Measurements from ENCODE around the gene CRYBA4.

CRYBA4 gene

DNA sequence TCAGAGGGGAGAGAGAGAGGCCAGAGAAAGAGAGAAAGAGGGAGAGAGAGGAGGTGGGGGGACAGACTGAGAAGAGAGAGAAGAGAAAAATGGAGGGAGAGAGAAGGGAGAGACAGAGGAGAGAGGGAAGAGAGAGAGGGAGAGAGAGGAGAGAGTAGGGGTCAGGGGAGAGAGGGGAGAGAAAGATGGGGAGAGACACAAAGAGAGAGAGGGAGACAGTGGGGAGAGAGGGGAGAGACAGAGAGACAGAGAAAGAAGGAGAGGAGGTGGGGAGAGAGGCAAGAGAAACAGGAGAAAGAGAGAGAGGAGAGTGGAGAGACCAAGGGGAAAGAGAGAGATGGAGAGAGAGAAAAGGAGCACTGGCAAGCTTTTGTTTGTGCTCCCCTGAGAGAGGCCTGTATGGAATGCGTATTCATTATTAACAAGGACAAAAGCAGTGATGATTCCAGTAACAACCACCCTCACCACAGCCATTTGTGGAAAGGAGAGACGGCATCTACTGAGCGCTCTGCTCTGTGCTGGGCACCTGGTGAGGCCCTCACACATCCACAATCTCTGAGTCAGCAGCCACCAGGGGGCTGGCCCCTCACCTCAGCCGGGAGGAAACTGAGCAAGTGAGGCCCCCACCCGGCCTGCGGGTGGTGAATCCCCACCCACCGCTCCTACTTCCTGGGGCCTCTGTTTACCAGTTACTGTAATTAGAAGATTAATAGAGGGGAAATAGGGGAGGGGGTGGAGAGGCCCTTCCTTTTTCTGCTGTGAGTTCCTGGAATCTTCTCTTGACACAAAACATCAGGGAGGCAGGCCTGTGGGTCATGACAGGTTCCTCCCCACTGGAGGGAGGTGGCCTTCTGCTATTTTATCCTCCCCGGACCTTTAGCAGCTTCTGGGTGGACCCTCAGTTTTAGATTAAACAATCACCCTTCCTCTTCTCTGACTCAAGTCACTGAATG lies 21.0 kb downstream of the CRYBA4 start:
- TF ChIP-seq, protein P1, sequence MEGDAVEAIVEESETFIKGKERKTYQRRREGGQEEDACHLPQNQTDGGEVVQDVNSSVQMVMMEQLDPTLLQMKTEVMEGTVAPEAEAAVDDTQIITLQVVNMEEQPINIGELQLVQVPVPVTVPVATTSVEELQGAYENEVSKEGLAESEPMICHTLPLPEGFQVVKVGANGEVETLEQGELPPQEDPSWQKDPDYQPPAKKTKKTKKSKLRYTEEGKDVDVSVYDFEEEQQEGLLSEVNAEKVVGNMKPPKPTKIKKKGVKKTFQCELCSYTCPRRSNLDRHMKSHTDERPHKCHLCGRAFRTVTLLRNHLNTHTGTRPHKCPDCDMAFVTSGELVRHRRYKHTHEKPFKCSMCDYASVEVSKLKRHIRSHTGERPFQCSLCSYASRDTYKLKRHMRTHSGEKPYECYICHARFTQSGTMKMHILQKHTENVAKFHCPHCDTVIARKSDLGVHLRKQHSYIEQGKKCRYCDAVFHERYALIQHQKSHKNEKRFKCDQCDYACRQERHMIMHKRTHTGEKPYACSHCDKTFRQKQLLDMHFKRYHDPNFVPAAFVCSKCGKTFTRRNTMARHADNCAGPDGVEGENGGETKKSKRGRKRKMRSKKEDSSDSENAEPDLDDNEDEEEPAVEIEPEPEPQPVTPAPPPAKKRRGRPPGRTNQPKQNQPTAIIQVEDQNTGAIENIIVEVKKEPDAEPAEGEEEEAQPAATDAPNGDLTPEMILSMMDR (conservative IDR thresholded peaks at IDR 0.05), result no peak
- no peak overlapping the region for H3K27ac ChIP-seq

DNA sequence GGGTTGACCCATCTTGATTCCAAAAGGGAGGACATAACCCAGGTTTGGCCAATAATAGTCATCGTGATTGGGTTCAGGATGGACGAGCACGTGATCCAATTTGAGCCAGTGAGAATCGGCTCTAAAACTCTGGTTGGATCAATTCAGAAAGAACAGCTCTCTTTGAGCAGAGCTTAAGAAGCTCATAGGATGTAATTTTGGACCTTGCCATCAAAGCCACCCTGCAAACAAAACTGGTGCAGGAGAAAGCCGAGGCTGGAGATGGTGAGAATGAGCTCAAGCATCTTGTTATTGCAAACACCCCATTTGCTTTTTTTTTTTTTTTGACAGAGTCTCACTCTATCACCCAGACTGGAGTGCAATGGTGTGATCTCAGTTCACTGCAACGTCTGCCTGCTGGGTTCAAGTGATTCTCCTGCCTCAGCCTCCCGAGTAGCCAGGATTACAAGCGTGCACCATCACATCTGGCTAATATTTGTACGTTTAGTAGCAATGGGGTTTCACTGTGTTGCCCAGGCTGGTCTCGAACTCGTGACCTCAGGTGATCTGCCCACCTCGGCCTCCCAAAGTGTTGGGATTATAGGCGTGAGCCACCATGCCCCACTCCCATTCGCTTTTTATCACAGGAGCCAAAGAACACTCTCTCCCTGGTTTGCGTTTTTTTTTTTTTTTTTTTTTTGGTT lies 21.8 kb downstream of the CRYBA4 start:
- H3K27ac ChIP-seq, result no peak overlapping the region
- TF ChIP-seq, protein P1 (conservative IDR thresholded peaks at IDR 0.05), result no peak

DNA sequence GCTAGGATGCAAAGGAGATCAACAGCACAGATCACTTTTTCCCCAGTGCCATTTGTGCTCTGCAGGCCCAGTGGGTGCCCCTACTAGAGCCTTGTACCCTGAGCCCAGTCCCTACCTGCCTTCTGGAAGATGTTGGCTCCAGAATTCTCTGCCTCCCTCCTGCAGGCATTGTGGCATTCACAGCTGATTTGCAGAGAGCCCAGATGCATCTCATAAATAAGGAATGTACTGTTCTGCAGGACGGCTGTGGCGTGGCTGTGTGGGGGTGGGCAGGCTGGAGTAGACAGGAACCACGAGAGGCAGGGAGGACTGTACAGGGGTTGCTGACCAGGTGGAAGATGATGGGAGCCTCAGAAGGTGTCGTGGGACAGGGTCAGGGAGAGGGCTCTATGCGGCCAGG lies 24.4 kb downstream of the CRYBA4 start:
- TF ChIP-seq, protein P1 (conservative IDR thresholded peaks at IDR 0.05), result no peak
- H3K27ac ChIP-seq, result no peak overlapping the region

DNA sequence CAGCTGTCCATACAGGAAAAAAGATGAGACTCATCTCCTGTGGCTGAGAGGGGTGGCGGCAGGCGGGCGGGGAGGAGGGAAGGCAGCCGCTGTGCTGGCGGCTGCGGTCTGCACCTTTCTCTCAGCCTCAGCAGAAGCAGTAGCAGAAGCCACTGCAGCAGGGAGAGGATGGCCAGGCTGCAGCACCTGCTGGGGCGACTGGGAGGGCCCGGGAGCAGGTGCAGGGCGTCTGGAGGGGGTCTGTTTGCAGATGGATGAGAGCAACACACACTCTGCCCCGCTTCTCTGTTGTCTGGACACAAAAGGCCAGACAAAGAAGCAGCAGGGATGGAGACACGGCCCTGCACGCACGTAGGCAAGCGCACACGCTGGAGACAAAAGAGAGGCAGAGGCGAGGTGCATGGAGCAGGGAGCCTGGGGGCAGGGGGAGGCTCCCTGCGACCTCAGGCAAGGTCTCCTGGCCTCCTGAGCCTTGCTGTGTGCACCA lies 26.3 kb downstream of the CRYBA4 start:
- TF ChIP-seq, protein P1 (conservative IDR thresholded peaks at IDR 0.05), result no peak
- H3K27ac ChIP-seq, result no peak overlapping the region

DNA sequence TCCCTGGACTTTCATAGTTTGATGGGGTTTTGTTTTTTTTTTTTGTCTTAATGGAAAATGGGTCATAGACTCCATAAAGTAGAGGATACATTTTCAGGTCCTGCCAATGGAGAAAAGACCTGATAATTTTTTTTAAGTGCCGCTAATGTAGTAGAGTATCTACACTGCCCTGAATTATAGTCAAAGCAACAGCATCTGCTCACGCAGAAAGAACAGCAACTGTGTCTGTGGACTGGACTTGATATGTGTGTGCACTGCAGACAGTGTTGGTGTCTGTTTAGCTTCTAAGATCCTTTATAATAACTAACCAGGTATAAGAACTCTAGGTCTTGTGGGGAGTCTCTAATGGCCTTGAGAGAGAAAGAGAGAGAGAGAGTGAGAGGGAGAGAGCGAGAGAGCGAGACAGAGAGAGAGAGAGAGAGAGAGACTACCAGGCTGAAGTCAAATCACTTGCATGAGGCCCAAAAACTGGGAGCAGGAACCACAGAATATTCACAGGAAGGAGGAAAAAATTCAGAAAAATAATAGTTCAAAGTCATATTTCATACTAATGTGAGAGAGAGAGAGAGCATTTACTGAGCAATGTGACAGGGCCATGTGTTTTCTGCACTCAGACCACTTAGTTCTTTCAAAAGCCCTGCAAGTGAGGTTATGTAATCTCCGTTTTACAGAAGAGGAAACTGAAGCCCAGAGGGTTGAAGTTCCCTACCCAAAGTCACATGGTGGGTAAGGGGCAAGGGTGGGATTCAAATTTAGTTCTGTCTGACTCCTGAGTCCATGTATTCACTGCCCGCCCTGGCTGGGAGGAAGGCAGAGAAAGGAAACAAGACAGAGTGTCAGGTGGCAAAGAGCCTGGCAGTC lies 27.0 kb downstream of the CRYBA4 start:
- TF ChIP-seq, protein P1 (conservative IDR thresholded peaks at IDR 0.05), result no peak
- no peak overlapping the region for H3K27ac ChIP-seq

DNA sequence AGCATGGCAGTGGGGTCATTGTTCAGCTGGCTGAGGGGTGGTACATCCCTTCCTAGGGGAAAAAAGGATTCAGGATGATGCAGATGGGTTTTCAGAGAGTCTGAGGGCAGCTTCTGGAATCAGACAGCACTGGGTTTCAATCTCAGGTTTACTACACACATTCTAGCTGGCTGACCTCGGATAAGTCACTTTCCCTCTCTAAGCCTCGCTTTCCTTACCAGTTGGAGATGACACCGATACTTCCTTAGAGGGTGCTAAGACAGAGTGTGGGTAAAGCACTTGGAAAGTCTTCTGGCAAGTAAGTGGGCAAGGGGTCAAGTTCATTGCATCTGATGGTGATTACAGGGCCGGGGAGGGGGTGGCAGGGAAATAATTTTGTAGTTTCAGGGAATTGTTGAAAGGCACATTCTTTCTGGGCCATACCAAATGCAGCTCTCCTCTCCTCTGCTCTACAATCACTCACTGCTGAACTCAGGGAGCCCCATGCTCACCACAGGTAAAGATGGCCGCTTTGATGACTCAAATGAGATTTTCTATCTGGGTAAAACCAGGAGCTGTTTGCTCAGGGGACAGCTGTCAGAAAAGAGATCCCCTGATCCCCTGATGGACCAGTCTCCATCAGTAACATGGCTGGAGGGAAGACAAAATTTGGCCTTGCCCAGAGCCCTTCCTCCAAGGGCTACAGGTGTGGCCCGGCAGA lies 29.1 kb downstream of the CRYBA4 start:
- TF ChIP-seq, protein P1 (conservative IDR thresholded peaks at IDR 0.05), result no peak
- H3K27ac ChIP-seq, result no peak overlapping the region
